H1 (cell line): ENCODE data around the gene CNIH1. TPM values are rescaled to one million over a fixed set of nuclear protein-coding genes. Genes with fewer than 3 reads are reported as not detected.

Experiments used
- CTCF ChIA-PET: fragments of 300-600 bp; sonication (Branson Sonifier 250); formaldehyde crosslinking; loops from one replicate; lab custom pipeline; 2021; ENCODE audit not compliant: partially characterized antibody; lab: Charles Lee
- POLR2A ChIA-PET: fragments of 300-600 bp; sonication (Branson Sonifier 250); formaldehyde crosslinking; loops from one replicate; lab custom pipeline; 2021; ENCODE audit warnings: inconsistent platforms; ENCODE audit not compliant: partially characterized antibody; lab: Charles Lee
- DNase-seq, 2 experiments: peaks; one replicate each; pipeline versions ENCODE4 v3.0.0 to v3.0.0-alpha.2; 2010 to 2022; ENCODE audit warnings: low spot score in 2 of 2, low read depth in 1 of 2, mixed read lengths in 1 of 2
- FAIRE-seq: peaks from 2 replicates; lab custom pipeline; 2011; peaks lifted over from hg19 to GRCh38; lab: Jason Lieb, UNC
- H2AFZ ChIP-seq: 2 replicates; pipeline ENCODE4 v1.8.1; 2012; ENCODE audit warnings: low read length, inconsistent platforms
- H2AK5ac ChIP-seq: 2 replicates; pipeline ENCODE4 v1.6.1; 2013; ENCODE audit warnings: low read depth, low read length
- H2BK120ac ChIP-seq: replicated peaks from 2 replicates; pipeline ENCODE3; 2013; ENCODE audit warnings: low read depth, low read length, inconsistent platforms
- H2BK12ac ChIP-seq: 2 replicates; pipeline ENCODE4 v1.6.1; 2013; ENCODE audit warnings: low read depth, low read length
- H2BK15ac ChIP-seq: 2 replicates; pipeline ENCODE4 v1.6.1; 2013; ENCODE audit warnings: low read length
- H2BK20ac ChIP-seq: 2 replicates; pipeline ENCODE4 v1.6.1; 2013; ENCODE audit warnings: low read length
- H2BK5ac ChIP-seq: 2 replicates; pipeline ENCODE4 v1.6.1; 2013; ENCODE audit warnings: low read depth, low read length
- H3K14ac ChIP-seq: 2 replicates; pipeline ENCODE4 v1.6.1; 2013; ENCODE audit warnings: inconsistent platforms; ENCODE audit not compliant: insufficient read length
- H3K18ac ChIP-seq: 2 replicates; pipeline ENCODE4 v1.6.1; 2013; ENCODE audit warnings: low read length; ENCODE audit errors: extremely low read depth
- H3K23ac ChIP-seq: 2 replicates; pipeline ENCODE4 v1.6.1; 2013; ENCODE audit warnings: inconsistent platforms; ENCODE audit not compliant: insufficient read length
- H3K23me2 ChIP-seq: 2 replicates; pipeline ENCODE4 v1.6.1; 2013; ENCODE audit warnings: low read depth, low read length
- H3K27ac ChIP-seq: 2 replicates; pipeline ENCODE4 v1.6.1; 2011; ENCODE audit warnings: low read depth, low read length, inconsistent platforms
- H3K27me3 ChIP-seq, 4 experiments: replicated peaks in 1 of 4; 1 replicate in 1 of 4; 2 replicates in 3 of 4; pipeline versions ENCODE4 v1.6.1 to v1.8.1; 2011 to 2013; ENCODE audit warnings: low read length in 3 of 4, mild to moderate bottlenecking in 3 of 4, inconsistent platforms in 2 of 4, mixed read lengths in 2 of 4, moderate library complexity in 1 of 4; ENCODE audit not compliant: control insufficient read depth in 3 of 4, insufficient read depth in 3 of 4; ENCODE audit errors: extremely low read depth in 1 of 4
- H3K36me3 ChIP-seq, 4 experiments: 2 replicates each; pipeline versions ENCODE4 v1.6.1 to v1.8.1; 2011 to 2013; ENCODE audit warnings: mild to moderate bottlenecking in 4 of 4, low read length in 3 of 4, moderate library complexity in 2 of 4, control low read depth in 1 of 4, inconsistent platforms in 1 of 4; ENCODE audit not compliant: insufficient read depth in 4 of 4, control insufficient read depth in 2 of 4
- H3K4ac ChIP-seq: replicated peaks from 2 replicates; pipeline ENCODE3; 2013; ENCODE audit warnings: low read length, low read depth, mixed read lengths, inconsistent platforms; ENCODE audit not compliant: insufficient read length
- H3K4me1 ChIP-seq, 4 experiments: replicated peaks in 1 of 4; 1 replicate in 1 of 4; 2 replicates in 3 of 4; pipeline versions ENCODE4 v1.6.1 to v1.8.1; 2011 to 2013; ENCODE audit warnings: low read length in 3 of 4, inconsistent platforms in 2 of 4, mixed read lengths in 1 of 4; ENCODE audit not compliant: insufficient read depth in 4 of 4, control insufficient read depth in 3 of 4
- H3K4me2 ChIP-seq, 2 experiments: 2 replicates each; pipeline versions ENCODE4 v1.6.1 to v1.8.1; 2011 to 2013; ENCODE audit warnings: low read depth in 2 of 2, low read length in 2 of 2, control low read depth in 1 of 2, inconsistent platforms in 1 of 2, mild to moderate bottlenecking in 1 of 2; ENCODE audit not compliant: insufficient read depth in 1 of 2
- H3K4me3 ChIP-seq, 4 experiments: fragments of 200-600, 300-600 bp in 1 of 4; sonication (generic), shearing (Covaris generic), sonication (Bioruptor Twin) in 1 of 4; 2 replicates each; pipeline versions ENCODE4 v1.5.1 to v1.8.1; 2011 to 2016; ENCODE audit warnings: low read length in 4 of 4, low read depth in 3 of 4, control low read depth in 2 of 4, inconsistent platforms in 2 of 4, mild to moderate bottlenecking in 2 of 4, mixed read lengths in 1 of 4, moderate library complexity in 1 of 4; ENCODE audit not compliant: insufficient read depth in 2 of 4; ENCODE audit errors: extremely low read depth in 1 of 4
- H3K56ac ChIP-seq: replicated peaks from 2 replicates; pipeline ENCODE3; 2013; ENCODE audit warnings: low read depth, mild to moderate bottlenecking, mixed read lengths, low read length, inconsistent platforms; ENCODE audit not compliant: insufficient read length
- H3K79me1 ChIP-seq: 2 replicates; pipeline ENCODE4 v1.6.1; 2013; ENCODE audit warnings: low read depth, low read length, control low read depth
- H3K79me2 ChIP-seq, 2 experiments: 2 replicates each; pipeline versions ENCODE4 v1.6.1 to v1.8.1; 2012 to 2013; ENCODE audit warnings: low read length in 2 of 2, mild to moderate bottlenecking in 2 of 2, inconsistent platforms in 1 of 2; ENCODE audit not compliant: insufficient read depth in 2 of 2, control insufficient read depth in 1 of 2
- H3K9ac ChIP-seq, 4 experiments: replicated peaks in 1 of 4; 1 replicate in 1 of 4; 2 replicates in 3 of 4; pipeline versions ENCODE4 v1.6.1 to v1.8.1; 2011 to 2013; ENCODE audit warnings: low read depth in 3 of 4, low read length in 3 of 4, control low read depth in 2 of 4, mild to moderate bottlenecking in 2 of 4, moderate library complexity in 2 of 4, inconsistent platforms in 1 of 4; ENCODE audit errors: extremely low read depth in 1 of 4
- H3K9me3 ChIP-seq, 2 experiments: 2 replicates each; pipeline versions ENCODE4 v1.6.1 to v1.8.1; 2012 to 2013; ENCODE audit warnings: mild to moderate bottlenecking in 2 of 2, moderate library complexity in 2 of 2, control low read depth in 1 of 2, inconsistent platforms in 1 of 2, low read depth in 1 of 2, low read length in 1 of 2, mixed read lengths in 1 of 2; ENCODE audit not compliant: insufficient read depth in 2 of 2
- H4K20me1 ChIP-seq, 2 experiments: replicated peaks in 1 of 2; 2 replicates each; pipeline versions ENCODE3 to v1.8.1; 2011 to 2013; ENCODE audit warnings: inconsistent platforms in 2 of 2, low read length in 2 of 2, mild to moderate bottlenecking in 1 of 2; ENCODE audit not compliant: insufficient read depth in 2 of 2, control insufficient read depth in 1 of 2
- H4K5ac ChIP-seq: 2 replicates; pipeline ENCODE4 v1.6.1; 2013; ENCODE audit warnings: low read length, low read depth, mixed read lengths, inconsistent platforms; ENCODE audit not compliant: insufficient read length
- H4K8ac ChIP-seq: 2 replicates; pipeline ENCODE4 v1.8.0; 2013; ENCODE audit warnings: mild to moderate bottlenecking, moderate library complexity, low read length, inconsistent platforms; ENCODE audit not compliant: insufficient read depth; ENCODE audit errors: extremely low read depth
- H4K91ac ChIP-seq: replicated peaks from 2 replicates; pipeline ENCODE3; 2013; ENCODE audit warnings: low read length, mixed read lengths, inconsistent platforms; ENCODE audit not compliant: insufficient read length
- BRCA1 ChIP-seq: IDR thresholded peaks from 2 replicates; pipeline ENCODE4 v1.6.1; 2012; ENCODE audit warnings: low read depth, low read length, improper control_type of control experiment
- CTCF ChIP-seq, 3 experiments: IDR thresholded peaks; 1 replicate in 2 of 3; 2 replicates in 1 of 3; pipeline versions ENCODE4 v1.5.1 to v1.6.1; 2011; ENCODE audit warnings: low read length in 3 of 3, mild to moderate bottlenecking in 3 of 3, inconsistent platforms in 2 of 3, low read depth in 1 of 3, moderate library complexity in 1 of 3; ENCODE audit not compliant: insufficient read depth in 1 of 3; ENCODE audit errors: control extremely low read depth in 1 of 3
- EZH2 ChIP-seq: fragments of 200-600 bp; sonication (generic); IDR thresholded peaks from 2 replicates; pipeline ENCODE4 v1.7.1; 2012; ENCODE audit warnings: low read depth, mild to moderate bottlenecking, moderate library complexity, low read length, inconsistent platforms; ENCODE audit not compliant: severe bottlenecking
- GABPA ChIP-seq: IDR thresholded peaks from 2 replicates; pipeline ENCODE4 v1.6.1; 2011; ENCODE audit warnings: mild to moderate bottlenecking, low read length, moderate library complexity, borderline replicate concordance; ENCODE audit not compliant: insufficient read depth
- HDAC6 ChIP-seq: IDR thresholded peaks from one replicate; pipeline ENCODE4 v1.7.1; 2012; ENCODE audit warnings: low read depth, mild to moderate bottlenecking, inconsistent platforms, low read length, moderate library complexity
- PHF8 ChIP-seq: fragments of 200-600 bp; sonication (generic); conservative IDR thresholded peaks from 2 replicates; pipeline ENCODE4 v1.7.1; 2012; ENCODE audit warnings: low read depth, mild to moderate bottlenecking, inconsistent platforms, low read length, moderate library complexity
- RAD21 ChIP-seq, 2 experiments: IDR thresholded peaks in 1 of 2; conservative IDR thresholded peaks in 1 of 2; 2 replicates each; pipeline ENCODE4 v1.6.1; 2011; ENCODE audit warnings: low read depth in 2 of 2, low read length in 2 of 2, improper control_type of control experiment in 1 of 2, inconsistent platforms in 1 of 2, mild to moderate bottlenecking in 1 of 2, moderate library complexity in 1 of 2
- SP2 ChIP-seq: IDR thresholded peaks from 2 replicates; pipeline ENCODE4 v1.6.1; 2012; ENCODE audit warnings: mild to moderate bottlenecking, low read length, inconsistent platforms
- TCF12 ChIP-seq: IDR thresholded peaks from 2 replicates; pipeline ENCODE4 v1.6.1; 2011; ENCODE audit warnings: low read depth, mild to moderate bottlenecking, low read length
- WGBS, 2 experiments: shearing (Covaris generic) in 1 of 2; methylation state at CpG; one replicate each; pipeline versions ENCODE4 v1.1.6 to v1.1.7; 2013 to 2015; ENCODE audit warnings: low lambda C conversion rate in 2 of 2, mixed read lengths in 2 of 2, inconsistent platforms in 1 of 2, low coverage in 1 of 2, missing lambda C conversion rate in 1 of 2; ENCODE audit not compliant: insufficient replicate concordance in 2 of 2, insufficient coverage in 1 of 2, insufficient read length in 1 of 2; ENCODE audit errors: extremely low coverage in 1 of 2, missing lambda C conversion rate in 1 of 2; 5-methylcytosine and 5-hydroxymethylcytosine counted together
- polyA plus RNA-seq, 7 experiments: library from polyadenylated mRNA; depleted of rRNA in 3 of 7; stranded (reverse) in 5 of 7; unstranded in 2 of 7; fragments of >200 nt in 5 of 7; fragments of 200-250 nt in 2 of 7; gene quantifications; 1 replicate in 5 of 7; 2 replicates in 1 of 7; 4 replicates in 1 of 7; pipeline versions ENCODE4 v1.2.1 to v1.2.3, GENCODE V29; 2011 to 2013; ENCODE audit warnings: missing spikeins in 2 of 7, mixed read lengths in 2 of 7
- total RNA-seq: library from RNA; stranded (reverse); fragmentation: NEBNext Ultra II Directional; extraction: Animal tissue kit (Norgen Biotek cat#: 25700); gene quantifications from 2 replicates; pipeline ENCODE4 v1.2.1, GENCODE V29; 2021

The CNIH1 gene
- total and polyA plus RNA-seq, 2 of the 8 experiments (the other 6 are each of a cell fraction or from before 2014, with no cell fraction given) = 119 to 333 TPM

GRCh38 chr14:54420478-54421142, 20.6 kb downstream of the CNIH1 start:
- Histone ChIP-seq H3K23me2 (no peaks in the 10 kb centered on the region), H3K56ac (no peak overlapping the region), H2AFZ (no peak overlapping the region), H2BK5ac (no peak overlapping the region), H4K8ac (no peak overlapping the region), H3K9me3 (no peaks in the 10 kb centered on the region), H3K4ac (no peak overlapping the region), H2BK20ac (no peak overlapping the region), H3K4me1 (no peaks in the 10 kb centered on the region), H2BK12ac (no peak overlapping the region), H3K14ac (no peak overlapping the region), H2BK15ac (no peak overlapping the region), H3K36me3 (peaks cover 0 to 7% (median 3%) of the 10 kb centered on the region in 4 experiments; a peak in 4 of 8 replicates), H3K79me2 (no peaks in the 10 kb centered on the region), H3K9ac (no peak overlapping the region), H4K20me1 (peaks cover 2% of the 10 kb centered on the region in 2 experiments), H3K27ac (no peak overlapping the region), H2BK120ac (no peak overlapping the region), H3K23ac (no peak overlapping the region), H3K79me1 (0 out of 2 replicates have a peak, but pooled peaks cover 2% of the 10 kb centered on the region), H2AK5ac (no peak overlapping the region), H3K4me2 (no peak overlapping the region), H3K27me3 (no peaks in the 10 kb centered on the region), H4K91ac (no peak overlapping the region), H4K5ac (no peak overlapping the region), H3K18ac (no peak overlapping the region), H3K4me3 (no peak overlapping the region)
- CTCF ChIA-PET = interaction anchor here (0.6 to 4.0 kb wide), 26 partner anchors 9 to 492 kb away, joined by 3 to 23 read pairs (median 4); partner anchors contain the start of gene CDKN3
- 53% methylated on average over 7 of the region's 7 CpGs; no CpG with 5 or more reads in 1 of the 2 experiments for WGBS, 2 experiments
- FAIRE-seq (peak; percentile 87), DNase-seq (peak; percentile 17 to 59)
- POLR2A ChIA-PET = interaction anchor here (0.6 to 1.1 kb wide), 5 partner anchors 14 to 466 kb away, joined by 3 to 4 read pairs (median 3); no protein-coding TSS in a partner anchor
- TF ChIP-seq HDAC6 (no peak), SP2 (no peak), EZH2 (no peak), BRCA1 (no peak), PHF8 (no peak), TCF12 (no peak), CTCF (IDR thresholded peaks at IDR 0.05; ENCODE audit: control extremely low read depth in 1 of 3, insufficient read depth in 1 of 3, low read depth in 1 of 3, low read length in 3 of 3) (peak in 2 of 3 experiments; percentile 67 to 71; a peak in 3 of 4 replicates), RAD21 (IDR thresholded peaks at IDR 0.05 in 1 of 2, conservative IDR thresholded peaks at IDR 0.05 in 1 of 2; ENCODE audit: low read depth in 2 of 2, low read length in 2 of 2) (peak; percentile 58 to 71), GABPA (no peak)
